Measurements from ENCODE around the gene SLAMF6.

GRCh38 chr1:160565564-160565963 is 42.5 kb upstream of the SLAMF6 start:
- TF ChIP-seq JUN (IDR thresholded peaks at IDR 0.05) (no peak), POLR2A (IDR thresholded peaks at IDR 0.05; ENCODE audit: low read length) (no peak), BHLHE40 (IDR thresholded peaks at IDR 0.05; ENCODE audit: low read depth, low read length) (no peak), KDM1A (IDR thresholded peaks at IDR 0.05; ENCODE audit: low read depth) (no peak), CBX2 (IDR thresholded peaks at IDR 0.05; ENCODE audit: borderline replicate concordance, low read depth) (no peak), EP300 (IDR thresholded peaks at IDR 0.05) (no peak), JUNB (IDR thresholded peaks at IDR 0.05) (no peak), ESRRA (IDR thresholded peaks at IDR 0.05; ENCODE audit: borderline replicate concordance, low read length) (no peak), HMGXB4 (CRISPR knock-in tag; IDR thresholded peaks at IDR 0.05; ENCODE audit: borderline replicate concordance) (no peak), MAZ (IDR thresholded peaks at IDR 0.05; ENCODE audit: borderline replicate concordance, low read depth, low read length) (no peak), MYC (IDR thresholded peaks at IDR 0.05; ENCODE audit: borderline replicate concordance, low read length) (no peak)
- TF ChIP-seq, protein P1, sequence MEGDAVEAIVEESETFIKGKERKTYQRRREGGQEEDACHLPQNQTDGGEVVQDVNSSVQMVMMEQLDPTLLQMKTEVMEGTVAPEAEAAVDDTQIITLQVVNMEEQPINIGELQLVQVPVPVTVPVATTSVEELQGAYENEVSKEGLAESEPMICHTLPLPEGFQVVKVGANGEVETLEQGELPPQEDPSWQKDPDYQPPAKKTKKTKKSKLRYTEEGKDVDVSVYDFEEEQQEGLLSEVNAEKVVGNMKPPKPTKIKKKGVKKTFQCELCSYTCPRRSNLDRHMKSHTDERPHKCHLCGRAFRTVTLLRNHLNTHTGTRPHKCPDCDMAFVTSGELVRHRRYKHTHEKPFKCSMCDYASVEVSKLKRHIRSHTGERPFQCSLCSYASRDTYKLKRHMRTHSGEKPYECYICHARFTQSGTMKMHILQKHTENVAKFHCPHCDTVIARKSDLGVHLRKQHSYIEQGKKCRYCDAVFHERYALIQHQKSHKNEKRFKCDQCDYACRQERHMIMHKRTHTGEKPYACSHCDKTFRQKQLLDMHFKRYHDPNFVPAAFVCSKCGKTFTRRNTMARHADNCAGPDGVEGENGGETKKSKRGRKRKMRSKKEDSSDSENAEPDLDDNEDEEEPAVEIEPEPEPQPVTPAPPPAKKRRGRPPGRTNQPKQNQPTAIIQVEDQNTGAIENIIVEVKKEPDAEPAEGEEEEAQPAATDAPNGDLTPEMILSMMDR (IDR thresholded peaks at IDR 0.05) = no peak
- TF ChIP-seq, protein P2, sequence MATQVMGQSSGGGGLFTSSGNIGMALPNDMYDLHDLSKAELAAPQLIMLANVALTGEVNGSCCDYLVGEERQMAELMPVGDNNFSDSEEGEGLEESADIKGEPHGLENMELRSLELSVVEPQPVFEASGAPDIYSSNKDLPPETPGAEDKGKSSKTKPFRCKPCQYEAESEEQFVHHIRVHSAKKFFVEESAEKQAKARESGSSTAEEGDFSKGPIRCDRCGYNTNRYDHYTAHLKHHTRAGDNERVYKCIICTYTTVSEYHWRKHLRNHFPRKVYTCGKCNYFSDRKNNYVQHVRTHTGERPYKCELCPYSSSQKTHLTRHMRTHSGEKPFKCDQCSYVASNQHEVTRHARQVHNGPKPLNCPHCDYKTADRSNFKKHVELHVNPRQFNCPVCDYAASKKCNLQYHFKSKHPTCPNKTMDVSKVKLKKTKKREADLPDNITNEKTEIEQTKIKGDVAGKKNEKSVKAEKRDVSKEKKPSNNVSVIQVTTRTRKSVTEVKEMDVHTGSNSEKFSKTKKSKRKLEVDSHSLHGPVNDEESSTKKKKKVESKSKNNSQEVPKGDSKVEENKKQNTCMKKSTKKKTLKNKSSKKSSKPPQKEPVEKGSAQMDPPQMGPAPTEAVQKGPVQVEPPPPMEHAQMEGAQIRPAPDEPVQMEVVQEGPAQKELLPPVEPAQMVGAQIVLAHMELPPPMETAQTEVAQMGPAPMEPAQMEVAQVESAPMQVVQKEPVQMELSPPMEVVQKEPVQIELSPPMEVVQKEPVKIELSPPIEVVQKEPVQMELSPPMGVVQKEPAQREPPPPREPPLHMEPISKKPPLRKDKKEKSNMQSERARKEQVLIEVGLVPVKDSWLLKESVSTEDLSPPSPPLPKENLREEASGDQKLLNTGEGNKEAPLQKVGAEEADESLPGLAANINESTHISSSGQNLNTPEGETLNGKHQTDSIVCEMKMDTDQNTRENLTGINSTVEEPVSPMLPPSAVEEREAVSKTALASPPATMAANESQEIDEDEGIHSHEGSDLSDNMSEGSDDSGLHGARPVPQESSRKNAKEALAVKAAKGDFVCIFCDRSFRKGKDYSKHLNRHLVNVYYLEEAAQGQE (IDR thresholded peaks at IDR 0.05) = no peak
- TF ChIP-seq, protein P3, sequence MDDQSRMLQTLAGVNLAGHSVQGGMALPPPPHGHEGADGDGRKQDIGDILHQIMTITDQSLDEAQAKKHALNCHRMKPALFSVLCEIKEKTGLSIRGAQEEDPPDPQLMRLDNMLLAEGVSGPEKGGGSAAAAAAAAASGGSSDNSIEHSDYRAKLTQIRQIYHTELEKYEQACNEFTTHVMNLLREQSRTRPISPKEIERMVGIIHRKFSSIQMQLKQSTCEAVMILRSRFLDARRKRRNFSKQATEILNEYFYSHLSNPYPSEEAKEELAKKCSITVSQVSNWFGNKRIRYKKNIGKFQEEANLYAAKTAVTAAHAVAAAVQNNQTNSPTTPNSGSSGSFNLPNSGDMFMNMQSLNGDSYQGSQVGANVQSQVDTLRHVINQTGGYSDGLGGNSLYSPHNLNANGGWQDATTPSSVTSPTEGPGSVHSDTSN (IDR thresholded peaks at IDR 0.05) = no peak

Data from A549 (cell line).